ENCODE measurements around the gene SASH1.

- TF ChIP-seq POLR2A (IDR thresholded peaks at IDR 0.05; ENCODE audit: low read length), result no peak
- no peak for TF ChIP-seq GATA1 (IDR thresholded peaks at IDR 0.05; ENCODE audit: low read depth, low read length)
Observed at GRCh38 chr6:148535976-148536375, 193.3 kb downstream of the SASH1 start.
